Esophagus muscularis mucosa (tissue), 3 donors: ENCODE results near the gene NIN.

Source experiments
- POLR2AphosphoS5 ChIP-seq, 2 donors: sonication (generic); formaldehyde crosslinking; IDR thresholded peaks; one replicate each; pipeline ENCODE4 v1.6.1; 2017; ENCODE audit warnings: antibody characterized with exemption in 2 of 2
- TF ChIP-seq, protein P1 (sequence below), 3 experiments: fragments of 200-600 bp in 2 of 3; fragments of 450-650 bp in 1 of 3; sonication (generic) in 2 of 3; IDR thresholded peaks; one replicate each; pipeline ENCODE4 v1.5.1; 2017 to 2019; ENCODE audit warnings: antibody characterized with exemption in 3 of 3, mild to moderate bottlenecking in 2 of 3, moderate library complexity in 1 of 3

DNA sequence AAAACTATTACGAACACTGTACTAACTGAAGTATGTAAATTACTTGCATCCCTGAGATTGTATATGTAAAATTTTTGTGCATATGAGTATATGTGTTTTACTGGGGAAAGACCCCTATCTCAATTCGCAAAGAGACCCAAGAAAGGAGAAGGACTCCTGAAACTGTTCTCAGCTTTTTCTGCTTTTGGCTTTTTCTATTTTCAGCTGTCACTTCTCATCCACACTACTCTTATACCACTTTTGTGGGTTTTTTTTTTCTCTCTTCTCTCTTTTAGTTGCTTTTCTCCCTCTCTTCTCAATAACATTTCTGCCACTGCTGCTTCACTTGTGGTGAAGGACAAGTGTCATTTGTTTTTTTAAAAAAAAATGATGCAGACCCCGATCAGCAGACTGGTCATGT, 39.8 kb downstream of the NIN start:
- TF ChIP-seq, protein P1, sequence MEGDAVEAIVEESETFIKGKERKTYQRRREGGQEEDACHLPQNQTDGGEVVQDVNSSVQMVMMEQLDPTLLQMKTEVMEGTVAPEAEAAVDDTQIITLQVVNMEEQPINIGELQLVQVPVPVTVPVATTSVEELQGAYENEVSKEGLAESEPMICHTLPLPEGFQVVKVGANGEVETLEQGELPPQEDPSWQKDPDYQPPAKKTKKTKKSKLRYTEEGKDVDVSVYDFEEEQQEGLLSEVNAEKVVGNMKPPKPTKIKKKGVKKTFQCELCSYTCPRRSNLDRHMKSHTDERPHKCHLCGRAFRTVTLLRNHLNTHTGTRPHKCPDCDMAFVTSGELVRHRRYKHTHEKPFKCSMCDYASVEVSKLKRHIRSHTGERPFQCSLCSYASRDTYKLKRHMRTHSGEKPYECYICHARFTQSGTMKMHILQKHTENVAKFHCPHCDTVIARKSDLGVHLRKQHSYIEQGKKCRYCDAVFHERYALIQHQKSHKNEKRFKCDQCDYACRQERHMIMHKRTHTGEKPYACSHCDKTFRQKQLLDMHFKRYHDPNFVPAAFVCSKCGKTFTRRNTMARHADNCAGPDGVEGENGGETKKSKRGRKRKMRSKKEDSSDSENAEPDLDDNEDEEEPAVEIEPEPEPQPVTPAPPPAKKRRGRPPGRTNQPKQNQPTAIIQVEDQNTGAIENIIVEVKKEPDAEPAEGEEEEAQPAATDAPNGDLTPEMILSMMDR (IDR thresholded peaks at IDR 0.05) = no peak
- no peak for TF ChIP-seq POLR2AphosphoS5 (IDR thresholded peaks at IDR 0.05)
